Middle frontal gyrus (tissue), 1 donor: ENCODE results near the gene HSPB7.
"Not testable (repeated sequence)": the region's sequence is repeated elsewhere in the genome, so short reads cannot be mapped to it uniquely, and the experiment has no call there.

Source experiments
- DNase-seq: peaks from one replicate; pipeline ENCODE4 v3.0.0-alpha.2; 2015; ENCODE audit warnings: low spot score; ENCODE audit errors: extremely low spot score

The HSPB7 gene

GRCh38 chr1:16051039-16051438 is 33.2 kb upstream of the HSPB7 start:
- DNase-seq: no peak

DNA sequence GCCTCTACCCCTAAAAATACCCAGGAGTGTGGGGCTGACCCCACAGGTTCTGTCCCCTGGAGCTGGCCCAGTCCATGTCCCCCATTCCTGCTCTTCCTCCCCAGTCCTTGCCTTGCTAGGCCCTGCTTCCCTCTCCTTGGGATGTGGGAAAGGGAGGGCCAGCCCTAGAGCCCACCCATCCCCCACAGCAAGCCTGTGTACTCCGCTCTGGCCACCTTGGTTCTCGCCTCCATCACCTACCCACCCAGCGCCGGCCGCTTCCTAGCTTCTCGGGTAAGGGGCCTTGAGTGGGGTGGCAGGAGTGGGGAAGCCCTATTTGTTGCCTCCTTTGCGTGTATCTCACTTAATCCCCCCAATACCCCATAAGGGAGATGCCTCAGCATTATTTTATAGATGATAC is 32.5 kb upstream of the HSPB7 start:
- no peak for DNase-seq

GRCh38 chr1:16048573-16049189 is 30.8 kb upstream of the HSPB7 start:
- DNase-seq: no peak

- no peak for DNase-seq
Observed at GRCh38 chr1:16047791-16048475, 30.1 kb upstream of the HSPB7 start.

DNA sequence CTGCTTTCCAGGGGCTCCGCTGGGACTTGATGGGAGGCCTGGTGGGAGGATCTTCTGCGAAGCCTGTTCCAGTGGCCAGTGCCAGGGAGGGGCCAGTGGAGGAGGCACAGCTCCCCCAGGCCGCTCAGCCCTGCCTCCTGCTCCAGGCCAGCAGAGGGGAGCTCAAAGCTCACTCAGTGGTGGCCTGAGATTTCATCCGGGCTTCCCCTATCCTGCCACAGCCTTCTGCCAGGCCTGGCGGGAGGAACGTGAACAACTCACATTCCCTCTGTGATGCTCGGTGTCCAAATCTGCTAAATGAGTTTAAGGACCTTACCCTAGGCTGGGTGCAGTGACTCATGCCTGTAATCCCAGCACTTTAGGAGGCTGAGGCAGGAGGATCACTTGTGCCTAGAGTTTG is 29.0 kb upstream of the HSPB7 start:
- no peak for DNase-seq

- DNase-seq: no peak
Observed at GRCh38 chr1:16043950-16044349, 26.1 kb upstream of the HSPB7 start.

- no peak for DNase-seq
Observed at GRCh38 chr1:16043521-16043920, 25.7 kb upstream of the HSPB7 start, which contains the start of gene CLCNKB. Gene CLCNKB, plus strand, starts transcription at chr1:16043782. Its CDS starts 711 bp downstream, at chr1:16044493.

DNA sequence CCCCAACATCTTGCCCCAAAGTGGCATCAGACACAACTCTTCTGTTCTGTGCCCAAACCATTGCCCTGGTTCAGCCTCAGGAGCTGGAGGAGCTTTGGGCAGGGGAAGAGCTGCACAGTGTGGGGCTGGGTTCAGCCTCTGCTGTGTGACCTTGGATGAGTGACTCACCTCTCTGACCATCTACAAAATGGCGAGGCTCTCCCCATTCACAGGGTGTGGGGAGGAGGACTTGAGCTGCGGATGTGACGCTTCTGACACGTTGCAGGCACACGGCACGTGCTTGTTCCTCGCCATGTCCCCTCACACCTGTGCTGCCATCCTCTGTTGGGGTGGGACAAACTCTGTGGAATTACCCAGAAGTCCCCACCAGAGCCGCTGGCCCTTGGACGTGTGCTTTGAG is 24.8 kb upstream of the HSPB7 start:
- DNase-seq: not testable (repeated sequence)

- no peak for DNase-seq
Observed at GRCh38 chr1:16042096-16042495, 24.3 kb upstream of the HSPB7 start.

- DNase-seq: no peak
Observed at GRCh38 chr1:16041200-16041599, 23.4 kb upstream of the HSPB7 start.

DNA sequence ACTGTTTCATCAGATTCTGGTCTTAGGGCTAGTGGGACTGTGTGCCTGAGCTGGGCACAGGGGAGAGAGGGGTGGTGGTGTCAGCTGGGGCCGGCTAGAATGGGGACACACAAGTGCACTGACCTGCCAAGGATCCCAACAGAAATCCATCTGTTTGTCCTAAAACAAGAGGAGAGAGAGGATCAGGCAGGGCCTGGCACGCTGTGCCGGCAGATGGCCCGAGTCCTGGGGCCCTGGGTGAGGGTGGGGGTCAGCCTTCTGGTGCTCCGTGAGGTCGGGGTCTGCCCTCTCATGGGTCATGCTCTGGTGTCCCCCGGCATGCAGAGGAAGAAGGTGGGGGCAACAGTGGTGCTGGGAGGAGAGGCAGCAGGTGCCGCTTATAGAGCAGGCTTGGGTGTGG is 22.0 kb upstream of the HSPB7 start:
- DNase-seq: not testable (repeated sequence)

GRCh38 chr1:16038620-16038912 is 20.7 kb upstream of the HSPB7 start:
- no peak for DNase-seq

- DNase-seq: not testable (repeated sequence)
Observed at GRCh38 chr1:16036461-16036860, 18.6 kb upstream of the HSPB7 start.

GRCh38 chr1:16033103-16033632 is 15.3 kb upstream of the HSPB7 start:
- DNase-seq: not testable (repeated sequence)

DNA sequence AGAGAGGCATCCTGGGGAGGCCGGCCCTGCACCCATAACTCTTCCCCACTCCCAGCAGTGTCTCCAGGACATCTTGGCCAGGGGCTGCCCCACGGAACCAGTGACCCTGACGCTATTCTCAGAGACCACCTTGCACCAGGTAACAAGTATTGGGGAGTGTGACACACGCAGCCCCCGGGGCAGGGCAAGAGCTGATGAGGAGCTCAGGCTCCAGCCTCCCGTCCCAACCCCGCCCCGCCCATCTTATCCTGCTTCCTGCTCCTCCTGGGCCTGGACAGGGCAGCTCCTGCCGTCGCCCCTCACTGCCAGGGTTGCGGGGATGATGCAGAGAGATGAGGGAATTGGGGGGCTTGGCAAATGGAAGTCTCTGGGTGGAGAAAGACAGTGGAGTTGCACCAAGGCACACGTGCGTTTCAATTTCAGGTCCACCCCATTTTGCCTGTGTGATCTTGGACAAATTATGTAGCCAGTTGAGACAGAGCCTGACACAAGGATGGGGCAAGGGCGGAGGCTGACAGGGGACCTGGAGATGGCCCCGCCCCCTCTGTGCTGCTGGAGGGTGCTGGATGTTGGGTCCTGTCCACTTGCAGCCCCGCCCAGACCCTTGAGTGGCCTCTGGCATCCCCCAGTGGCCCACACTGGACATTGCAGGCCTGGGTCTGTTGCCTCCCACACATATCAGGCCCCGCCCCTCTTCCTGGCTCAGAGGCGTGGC is 14.7 kb upstream of the HSPB7 start:
- peak; percentile 18 for DNase-seq

- DNase-seq: no peak
Observed at GRCh38 chr1:16031551-16031950, 13.7 kb upstream of the HSPB7 start.

- DNase-seq: no peak
Observed at GRCh38 chr1:16029288-16029687, 11.4 kb upstream of the HSPB7 start.

DNA sequence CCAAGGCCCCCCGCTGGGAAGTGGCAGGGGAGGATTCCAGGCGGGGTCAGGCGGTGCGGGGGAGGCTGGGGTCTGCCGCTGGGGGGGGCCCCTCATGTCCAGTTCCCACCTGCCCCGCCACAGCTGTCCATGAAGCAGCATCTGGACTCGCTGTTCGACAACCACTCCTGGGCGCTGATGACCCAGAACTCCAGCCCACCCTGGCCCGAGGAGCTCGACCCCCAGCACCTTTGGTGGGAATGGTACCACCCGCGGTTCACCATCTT is 11.1 kb upstream of the HSPB7 start:
- DNase-seq: not testable (repeated sequence)

- no peak for DNase-seq
Observed at GRCh38 chr1:16028237-16029002, 10.6 kb upstream of the HSPB7 start.

- no peak for DNase-seq
Observed at GRCh38 chr1:16026723-16027484, 9.1 kb upstream of the HSPB7 start.

DNA sequence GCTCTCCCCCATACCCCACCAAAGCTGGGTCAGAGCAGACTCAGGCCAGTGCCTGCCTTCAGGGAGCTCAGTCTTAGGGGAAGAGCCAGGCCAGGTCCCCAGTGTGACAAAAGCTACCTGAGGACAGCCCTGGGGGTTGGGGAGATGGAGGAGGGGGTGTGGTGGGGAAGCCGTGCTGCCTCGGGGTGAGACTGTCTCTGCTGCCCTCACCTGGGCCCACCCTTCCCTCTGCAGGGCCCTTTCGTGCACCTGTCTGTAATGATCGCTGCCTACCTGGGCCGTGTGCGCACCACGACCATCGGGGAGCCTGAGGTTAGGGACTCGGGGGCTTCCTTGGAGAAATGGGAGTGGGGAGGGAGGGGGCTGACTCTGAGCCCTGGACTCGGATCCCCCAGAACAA is 8.5 kb upstream of the HSPB7 start:
- not testable (repeated sequence) for DNase-seq
